Pancreas (tissue), 10 donors: ENCODE results near the gene ULK3. TPM values are rescaled to one million over a fixed set of nuclear protein-coding genes. Genes with fewer than 3 reads are reported as not detected.

Source experiments
- ATAC-seq, 4 donors: fragments of 200-7000 bp; cut with Tn5 transposase; one replicate each; pipeline versions ENCODE4 v1.8.0 to v1.9.1; 2020; ENCODE audit warnings: mild to moderate bottlenecking in 4 of 4, moderate library complexity in 4 of 4
- DNase-seq, 6 donors: peaks; one replicate each; pipeline ENCODE4 v3.0.0-alpha.2; 2020
- FAIRE-seq: peaks from 2 replicates; lab custom pipeline; 2012; peaks lifted over from hg19 to GRCh38; lab: Jason Lieb, UNC
- H3K27ac ChIP-seq, 4 donors: fragments of 200-600 bp; sonication (generic); 1 replicate in 3 of 4; 2 replicates in 1 of 4; pipeline versions ENCODE4 v1.5.0 to v1.8.0; 2020
- H3K27me3 ChIP-seq, 4 donors: fragments of 200-600 bp; one replicate each; pipeline ENCODE4 v1.8.0; 2021
- H3K36me3 ChIP-seq, 3 donors: fragments of 200-600 bp; sonication (generic) in 1 of 3; one replicate each; pipeline versions ENCODE4 v1.5.0 to v1.8.0; 2020 to 2021
- H3K4me1 ChIP-seq, 3 donors: fragments of 200-600 bp; one replicate each; pipeline ENCODE4 v1.8.0; 2021
- H3K4me3 ChIP-seq, 4 donors: fragments of 200-600 bp; sonication (generic) in 2 of 4; one replicate each; pipeline versions ENCODE4 v1.5.0 to v1.8.0; 2020 to 2021
- H3K9me3 ChIP-seq, 4 donors: fragments of 200-600 bp; one replicate each; pipeline ENCODE4 v1.8.0; 2021
- WGBS, 2 donors: extraction: QIAGEN DNeasy Blood & Tissue Kit; methylation state at CpG; one replicate each; pipeline ENCODE4 v1.1.7; 2013; 5-methylcytosine and 5-hydroxymethylcytosine counted together
- intact Hi-C, 3 donors: fragments of 100-400 bp; cut with DNase I; formaldehyde crosslinking; loops; one replicate each; pipeline versions ENCODE4 v1.11.1 to v1.14.2; 2022
- polyA plus RNA-seq, 2 donors: library from polyadenylated mRNA; stranded (reverse); fragments of 200-250 nt; gene quantifications; one replicate each; pipeline ENCODE4 v1.2.3, GENCODE V29; 2013
- total RNA-seq, 6 donors: library from RNA; stranded (reverse); fragmentation: NEBNext Ultra II Directional in 4 of 6; extraction: Animal tissue kit (Norgen Biotek cat#: 25700) in 4 of 6; gene quantifications; one replicate each; pipeline versions ENCODE4 v1.2.1 to v1.2.4, GENCODE V29; 2021 to 2023
- TF ChIP-seq, protein P1 (sequence below), 4 donors: fragments of 200-600 bp; sonication (generic) in 3 of 4; IDR thresholded peaks; one replicate each; pipeline versions ENCODE4 v1.5.0 to v1.8.0; 2021; ENCODE audit warnings: antibody characterized with exemption in 4 of 4
- donor health status: healthy with polysubstance abuse.
- donor health status: DM: no; HTN: no; CAD: no; lungs with moderate emphysema.
- donor health status: DM: no; HTN: no; CAD: no.
- donor health status: control.
- donor health status: control.
- donor health status: Bipolar disorder and iron deficiency.
- donor health status: DM: yes; HTN: yes; CAD: no.
- donor health status: DM: no; HTN: no; CAD: no.
- donor health status: DM: no; HTN: no; CAD: no.
- donor health status: DM: yes; HTN: yes; CAD: no.

Gene ULK3
- total and polyA plus RNA-seq, 8 donors = 15.0 to 83.5 (median 22.2) TPM

DNA sequence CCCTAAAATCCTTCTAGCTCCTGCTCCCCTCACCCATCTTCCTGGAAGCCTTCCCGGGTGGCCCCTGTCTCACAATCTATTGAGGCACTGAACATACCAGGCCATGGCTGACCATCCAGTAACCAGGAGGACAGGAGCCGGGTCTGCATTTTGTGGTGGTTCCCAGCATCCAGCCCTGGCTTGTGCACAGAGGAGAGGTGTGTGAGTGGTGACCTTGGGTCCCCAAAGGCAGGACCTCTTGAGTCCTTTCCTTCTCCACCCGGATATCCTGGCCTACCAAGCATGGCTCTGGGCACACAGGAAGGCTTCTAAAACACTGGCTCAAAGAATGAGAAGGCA, 53.2 kb downstream of the ULK3 start:
- intact Hi-C loops = no loop called here

DNA sequence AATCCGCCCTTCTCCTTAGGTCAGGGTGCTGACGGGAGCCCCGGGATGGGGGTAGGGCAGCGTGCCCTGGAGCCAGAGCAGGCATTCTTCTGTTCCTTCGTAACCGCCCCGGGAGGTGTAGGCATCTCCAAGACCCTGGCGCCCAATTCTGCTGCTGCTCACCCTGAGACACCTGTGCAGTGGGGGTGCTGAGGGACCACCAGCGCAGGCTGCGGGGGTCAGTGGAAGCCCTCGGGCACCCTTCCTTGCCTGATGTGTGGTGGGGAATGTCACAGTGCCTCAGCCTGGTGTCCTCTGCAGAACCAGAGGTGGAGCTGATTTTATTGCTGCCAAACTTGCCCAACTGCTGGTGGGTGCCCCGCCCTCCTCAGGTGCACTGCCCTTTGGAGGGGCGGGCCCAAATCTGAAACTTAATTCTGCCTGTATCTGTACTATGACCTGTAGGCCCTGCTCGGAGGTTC, 53.8 kb downstream of the ULK3 start:
- FAIRE-seq = no peak
- DNase-seq = no peak
- Histone ChIP-seq H3K4me3 (peak overlapping the region in 1 of 4 donors; percentile 12), H3K9me3 (no peaks in the 10 kb centered on the region), H3K4me1 (peaks cover 0 to 26% (median 0%) of the 10 kb centered on the region in 3 donors), H3K36me3 (no peaks in the 10 kb centered on the region), H3K27me3 (no peaks in the 10 kb centered on the region), H3K27ac (peak overlapping the region in 1 of 4 donors; percentile 64)
- TF ChIP-seq, protein P1, sequence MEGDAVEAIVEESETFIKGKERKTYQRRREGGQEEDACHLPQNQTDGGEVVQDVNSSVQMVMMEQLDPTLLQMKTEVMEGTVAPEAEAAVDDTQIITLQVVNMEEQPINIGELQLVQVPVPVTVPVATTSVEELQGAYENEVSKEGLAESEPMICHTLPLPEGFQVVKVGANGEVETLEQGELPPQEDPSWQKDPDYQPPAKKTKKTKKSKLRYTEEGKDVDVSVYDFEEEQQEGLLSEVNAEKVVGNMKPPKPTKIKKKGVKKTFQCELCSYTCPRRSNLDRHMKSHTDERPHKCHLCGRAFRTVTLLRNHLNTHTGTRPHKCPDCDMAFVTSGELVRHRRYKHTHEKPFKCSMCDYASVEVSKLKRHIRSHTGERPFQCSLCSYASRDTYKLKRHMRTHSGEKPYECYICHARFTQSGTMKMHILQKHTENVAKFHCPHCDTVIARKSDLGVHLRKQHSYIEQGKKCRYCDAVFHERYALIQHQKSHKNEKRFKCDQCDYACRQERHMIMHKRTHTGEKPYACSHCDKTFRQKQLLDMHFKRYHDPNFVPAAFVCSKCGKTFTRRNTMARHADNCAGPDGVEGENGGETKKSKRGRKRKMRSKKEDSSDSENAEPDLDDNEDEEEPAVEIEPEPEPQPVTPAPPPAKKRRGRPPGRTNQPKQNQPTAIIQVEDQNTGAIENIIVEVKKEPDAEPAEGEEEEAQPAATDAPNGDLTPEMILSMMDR (IDR thresholded peaks at IDR 0.05) = no peak
- 72 to 81% methylated on average over 14 of the region's 14 CpGs for WGBS, 2 donors
- peak in 1 of 4 donors; percentile 35 for ATAC-seq
- intact Hi-C loops = no loop called here

More for the DNA sequence above, 53.2 kb downstream of the ULK3 start:
- WGBS, 2 donors = 52 to 61% methylated on average over 3 of the region's 3 CpGs
- DNase-seq = no peak
- FAIRE-seq = no peak
- Histone ChIP-seq H3K9me3 (no peaks in the 10 kb centered on the region), H3K27me3 (no peaks in the 10 kb centered on the region), H3K27ac (peak overlapping the region in 2 of 4 donors; percentile 14 to 64), H3K4me1 (peaks cover 0 to 26% (median 0%) of the 10 kb centered on the region in 3 donors), H3K36me3 (no peaks in the 10 kb centered on the region), H3K4me3 (peak overlapping the region in 1 of 4 donors; percentile 12)
- TF ChIP-seq, protein P1 (IDR thresholded peaks at IDR 0.05) = no peak
- ATAC-seq = no peak

DNA sequence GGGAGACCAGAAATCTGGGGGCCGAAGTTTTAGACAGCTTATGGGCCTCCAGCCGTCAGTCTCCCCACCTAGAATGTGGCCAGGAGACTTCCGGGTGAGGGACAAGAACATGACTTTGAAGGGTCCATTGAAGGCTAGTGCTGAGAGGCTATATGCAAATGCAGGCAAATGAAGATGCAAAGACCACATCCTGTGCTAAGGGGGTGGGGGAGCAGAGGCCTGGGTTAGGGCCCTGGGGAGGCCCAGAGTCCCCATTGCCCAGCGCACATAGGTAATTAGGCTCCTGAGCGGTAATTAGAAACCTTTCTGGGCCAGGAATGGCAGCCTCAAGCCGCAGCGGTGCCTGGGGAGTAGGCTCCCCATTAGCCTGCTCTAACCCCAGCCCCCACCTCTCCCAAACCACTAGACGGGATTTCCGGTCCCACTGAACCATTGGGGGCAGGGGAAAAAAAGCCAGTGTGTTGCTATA, 54.2 kb downstream of the ULK3 start:
- ATAC-seq (no peak), FAIRE-seq (no peak), DNase-seq (no peak)
- no peaks in the 10 kb centered on the region for H3K9me3 ChIP-seq
- peak overlapping the region in 2 of 4 donors; percentile 6 to 64 for H3K27ac ChIP-seq
- no peaks in the 10 kb centered on the region for H3K27me3 ChIP-seq
- peaks cover 0 to 27% (median 0%) of the 10 kb centered on the region in 3 donors for H3K4me1 ChIP-seq
- peak overlapping the region in 1 of 4 donors; percentile 12 for H3K4me3 ChIP-seq
- WGBS, 2 donors = 79 to 80% methylated on average over 9 of the region's 9 CpGs
- TF ChIP-seq, protein P1 (IDR thresholded peaks at IDR 0.05) = no peak
- intact Hi-C loops = no loop called here
- no peaks in the 10 kb centered on the region for H3K36me3 ChIP-seq

GRCh38 chr15:74788042-74788682, 54.8 kb downstream of the ULK3 start:
- no peak for DNase-seq
- 57 to 72% methylated on average over 7 of the region's 7 CpGs for WGBS, 2 donors
- H3K27me3 ChIP-seq = no peaks in the 10 kb centered on the region
- FAIRE-seq = no peak
- peak in 1 of 4 donors; percentile 15 for ATAC-seq
- TF ChIP-seq, protein P1 (IDR thresholded peaks at IDR 0.05) = no peak
- H3K27ac ChIP-seq = peak overlapping the region in 2 of 4 donors; percentile 6 to 64
- intact Hi-C loops = no loop called here
- no peaks in the 10 kb centered on the region for H3K36me3 ChIP-seq
- H3K4me1 ChIP-seq = peaks cover 0 to 32% (median 0%) of the 10 kb centered on the region in 3 donors
- H3K9me3 ChIP-seq = no peaks in the 10 kb centered on the region
- peak overlapping the region in 1 of 4 donors; percentile 12 for H3K4me3 ChIP-seq
